ENCODE results near the gene PTGES.
"Not testable (repeated sequence)": the region's sequence is repeated elsewhere in the genome, so short reads cannot be mapped to it uniquely, and the experiment has no call there.

GRCh38 chr9:129749052-129749451 is 3.8 kb downstream of the PTGES start:
- TF ChIP-seq CTCF, POLR2A (IDR thresholded peaks at IDR 0.05): not testable (repeated sequence)

Data from heart left ventricle (tissue), 13 donors.